OCI-LY1 (cell line): ENCODE measurements around the gene ABCC11.

Experiments used
- H2AFZ ChIP-seq: fragments of 200-600 bp; sonication (generic), shearing (Covaris generic); 2 replicates; pipeline ENCODE4 v1.6.0; 2014; ENCODE audit warnings: antibody characterized with exemption, mild to moderate bottlenecking, low read length
- H3F3A ChIP-seq: fragments of 200-600 bp; sonication (generic), shearing (Covaris generic); 2 replicates; pipeline ENCODE4 v1.6.0; 2014; ENCODE audit warnings: mild to moderate bottlenecking, antibody characterized with exemption, low read length, moderate library complexity; ENCODE audit not compliant: insufficient read depth
- H3K27ac ChIP-seq: fragments of 200-600 bp; sonication (generic); 2 replicates; pipeline ENCODE4 v1.5.1; 2014; ENCODE audit warnings: low read length, mixed run types, mild to moderate bottlenecking, low read depth; ENCODE audit not compliant: poor library complexity, severe bottlenecking
- H3K27me3 ChIP-seq: fragments of 200-600 bp; sonication (generic); 2 replicates; pipeline ENCODE4 v1.6.0; 2014; ENCODE audit warnings: antibody characterized with exemption, mild to moderate bottlenecking, low read length, moderate library complexity; ENCODE audit not compliant: insufficient read depth
- H3K36me3 ChIP-seq: fragments of 200-600 bp; sonication (generic); 2 replicates; pipeline ENCODE4 v1.6.1; 2014; ENCODE audit warnings: mild to moderate bottlenecking, antibody characterized with exemption, low read length, moderate library complexity, mixed read lengths; ENCODE audit not compliant: insufficient read depth
- H3K4me1 ChIP-seq: fragments of 200-600 bp; sonication (generic); 2 replicates; pipeline ENCODE4 v1.5.1; 2014; ENCODE audit warnings: mild to moderate bottlenecking, low read length, moderate library complexity; ENCODE audit not compliant: insufficient read depth, severe bottlenecking
- H3K4me2 ChIP-seq: fragments of 200-600 bp; sonication (generic), shearing (Covaris generic); 2 replicates; pipeline ENCODE4 v1.6.1; 2014; ENCODE audit warnings: low read length
- H3K4me3 ChIP-seq: fragments of 200-600 bp; sonication (generic); 2 replicates; pipeline ENCODE4 v1.5.1; 2014; ENCODE audit warnings: low read length, low read depth, mild to moderate bottlenecking, mixed read lengths; ENCODE audit not compliant: poor library complexity, severe bottlenecking
- H3K79me2 ChIP-seq: fragments of 200-600 bp; shearing (Covaris generic); 2 replicates; pipeline ENCODE4 v1.6.1; 2016; ENCODE audit warnings: mixed run types, low read length, mixed read lengths; ENCODE audit not compliant: insufficient read depth
- H3K9ac ChIP-seq: fragments of 200-600 bp; sonication (generic), shearing (Covaris generic); 2 replicates; pipeline ENCODE4 v1.6.1; 2014; ENCODE audit warnings: mild to moderate bottlenecking, low read length, mixed read lengths
- H3K9me2 ChIP-seq: fragments of 200-600 bp; sonication (generic), shearing (Covaris generic); 2 replicates; pipeline ENCODE4 v1.6.1; 2014; ENCODE audit warnings: low read depth, mild to moderate bottlenecking, low read length, mixed read lengths
- H3K9me3 ChIP-seq: fragments of 200-600 bp; shearing (Covaris generic); 2 replicates; pipeline ENCODE4 v1.6.1; 2014; ENCODE audit warnings: low read length, mixed read lengths
- H4K20me1 ChIP-seq: fragments of 200-600 bp; sonication (generic), shearing (Covaris generic); 2 replicates; pipeline ENCODE4 v1.6.0; 2016; ENCODE audit warnings: mild to moderate bottlenecking, low read length; ENCODE audit not compliant: insufficient read depth
- CTCF ChIP-seq: fragments of 200-600 bp; sonication (generic), shearing (Covaris generic); IDR thresholded peaks from 2 replicates; pipeline ENCODE4 v1.5.1; 2017; ENCODE audit warnings: mild to moderate bottlenecking, antibody characterized with exemption, low read length, moderate library complexity, mixed read lengths
- EZH2 ChIP-seq: fragments of 200-600 bp; sonication (generic), shearing (Covaris generic); IDR thresholded peaks from 2 replicates; pipeline ENCODE4 v1.8.0; 2017; ENCODE audit warnings: borderline replicate concordance, mixed run types, mild to moderate bottlenecking, antibody characterized with exemption, low read length, moderate library complexity, mixed read lengths

The ABCC11 gene

GRCh38 chr16:48280546-48280945, 33.2 kb upstream of the ABCC11 start:
- H4K20me1 ChIP-seq: no peaks in the 10 kb centered on the region
- H3K36me3 ChIP-seq: peaks cover 48% of the 10 kb centered on the region
- no peak overlapping the region for H3K27ac ChIP-seq
- H3K9me3 ChIP-seq: no peaks in the 10 kb centered on the region
- no peaks in the 10 kb centered on the region for H3K27me3 ChIP-seq
- H3K9ac ChIP-seq: no peak overlapping the region
- TF ChIP-seq CTCF (no peak), EZH2 (no peak)
- no peaks in the 10 kb centered on the region for H3F3A ChIP-seq
- no peaks in the 10 kb centered on the region for H3K4me1 ChIP-seq
- H3K4me3 ChIP-seq: no peak overlapping the region
- H2AFZ ChIP-seq: no peak overlapping the region
- no peak overlapping the region for H3K4me2 ChIP-seq
- H3K9me2 ChIP-seq: no peaks in the 10 kb centered on the region
- no peaks in the 10 kb centered on the region for H3K79me2 ChIP-seq

- Histone ChIP-seq H3K4me1 (no peaks in the 10 kb centered on the region), H3K4me3 (no peak overlapping the region), H3K27me3 (no peaks in the 10 kb centered on the region), H2AFZ (no peak overlapping the region), H3K9me2 (no peaks in the 10 kb centered on the region), H3K79me2 (no peaks in the 10 kb centered on the region), H3F3A (no peaks in the 10 kb centered on the region), H3K4me2 (no peak overlapping the region), H3K9ac (no peak overlapping the region), H4K20me1 (no peaks in the 10 kb centered on the region), H3K9me3 (no peaks in the 10 kb centered on the region), H3K36me3 (peaks cover 44% of the 10 kb centered on the region), H3K27ac (no peak overlapping the region)
- TF ChIP-seq EZH2 (no peak), CTCF (no peak)
Measured at GRCh38 chr16:48279199-48279598, 31.9 kb upstream of the ABCC11 start.

- no peak overlapping the region for H3K4me2 ChIP-seq
- no peaks in the 10 kb centered on the region for H3K27me3 ChIP-seq
- H3K79me2 ChIP-seq: no peaks in the 10 kb centered on the region
- no peaks in the 10 kb centered on the region for H3K4me1 ChIP-seq
- H3K9me2 ChIP-seq: no peaks in the 10 kb centered on the region
- H3F3A ChIP-seq: no peaks in the 10 kb centered on the region
- no peak overlapping the region for H3K4me3 ChIP-seq
- no peak overlapping the region for H3K9ac ChIP-seq
- TF ChIP-seq CTCF (no peak), EZH2 (no peak)
- no peaks in the 10 kb centered on the region for H4K20me1 ChIP-seq
- H3K27ac ChIP-seq: no peak overlapping the region
- H3K36me3 ChIP-seq: peaks cover 47% of the 10 kb centered on the region; the same call in 1 of the 2 replicates
- no peaks in the 10 kb centered on the region for H3K9me3 ChIP-seq
- no peak overlapping the region for H2AFZ ChIP-seq
Measured at GRCh38 chr16:48277158-48277557, 29.8 kb upstream of the ABCC11 start.
